GM06990 (cell line): ENCODE data around the gene TMPRSS12.
"Not testable (repeated sequence)": the region's sequence is repeated elsewhere in the genome, so short reads cannot be mapped to it uniquely, and the experiment has no call there.

Source experiments
- DNase-seq: peaks from one replicate; pipeline ENCODE4 v3.0.0-alpha.2; 2011; ENCODE audit not compliant: insufficient read length; ENCODE audit errors: extremely low read depth
- H3K27me3 ChIP-seq: replicated peaks from 2 replicates; pipeline ENCODE4 v1.6.0; 2011; ENCODE audit warnings: low read length; ENCODE audit not compliant: control insufficient read depth, insufficient read depth
- H3K36me3 ChIP-seq: 2 replicates; pipeline ENCODE4 v1.5.1; 2011; ENCODE audit warnings: low read length; ENCODE audit not compliant: control insufficient read depth, insufficient read depth
- H3K4me3 ChIP-seq: replicated peaks from 2 replicates; pipeline ENCODE4 v1.5.1; 2011; ENCODE audit warnings: low read depth, mild to moderate bottlenecking, control low read depth, low read length
- CTCF ChIP-seq: IDR thresholded peaks from 2 replicates; pipeline ENCODE4 v1.5.1; 2011; ENCODE audit warnings: low read length, control low read depth, mild to moderate bottlenecking, inconsistent platforms; ENCODE audit not compliant: insufficient read depth, poor library complexity, severe bottlenecking

The TMPRSS12 gene

GRCh38 chr12:50820177-50820576 is 22.5 kb upstream of the TMPRSS12 start:
- no peaks in the 10 kb centered on the region for H3K27me3 ChIP-seq
- DNase-seq: no peak
- no peak for TF ChIP-seq CTCF
- H3K4me3 ChIP-seq: no peak overlapping the region
- H3K36me3 ChIP-seq: no peaks in the 10 kb centered on the region; the same call in none of the 2 replicates

- no peaks in the 10 kb centered on the region for H3K27me3 ChIP-seq
- no peak for TF ChIP-seq CTCF
- DNase-seq: no peak
Measured at GRCh38 chr12:50822082-50822481, 20.6 kb upstream of the TMPRSS12 start.

GRCh38 chr12:50823724-50824123 is 19.0 kb upstream of the TMPRSS12 start:
- not testable (repeated sequence) for H3K27me3 ChIP-seq

More at GRCh38 chr12:50822082-50822481, 20.6 kb upstream of the TMPRSS12 start:
- H3K36me3 ChIP-seq: no peaks in the 10 kb centered on the region; the same call in 1 of the 2 replicates
- H3K4me3 ChIP-seq: no peak overlapping the region

GRCh38 chr12:50824914-50825313 is 17.8 kb upstream of the TMPRSS12 start:
- Histone ChIP-seq H3K27me3 (no peaks in the 10 kb centered on the region), H3K4me3 (no peak overlapping the region), H3K36me3 (no peaks in the 10 kb centered on the region)
- TF ChIP-seq CTCF: no peak
- no peak for DNase-seq

More at GRCh38 chr12:50823724-50824123, 19.0 kb upstream of the TMPRSS12 start:
- H3K36me3 ChIP-seq, H3K4me3 ChIP-seq, DNase-seq: not testable (repeated sequence)

GRCh38 chr12:50825372-50825838 is 17.3 kb upstream of the TMPRSS12 start:
- Histone ChIP-seq H3K4me3 (no peak overlapping the region), H3K27me3 (no peaks in the 10 kb centered on the region)

GRCh38 chr12:50828121-50828520 is 14.6 kb upstream of the TMPRSS12 start:
- Histone ChIP-seq H3K27me3 (no peaks in the 10 kb centered on the region), H3K4me3 (no peak overlapping the region), H3K36me3 (no peaks in the 10 kb centered on the region)
- no peak for DNase-seq
- TF ChIP-seq CTCF: no peak

More at GRCh38 chr12:50825372-50825838, 17.3 kb upstream of the TMPRSS12 start:
- no peaks in the 10 kb centered on the region for H3K36me3 ChIP-seq
- peak; percentile 8 for TF ChIP-seq CTCF
- DNase-seq: peak; percentile 12
